Activated CD4-positive, alpha-beta T cell treated with anti-CD3 and anti-CD28 coated beads, Interleukin-2, amount 50 U/mL, for 24 hours (primary cell): ENCODE data around the gene IRX4.
"Not testable (repeated sequence)": the region's sequence is repeated elsewhere in the genome, so short reads cannot be mapped to it uniquely, and the experiment has no call there.

Experiments used
- DNase-seq, 2 donors: peaks; one replicate each; pipeline ENCODE4 v3.0.0-alpha.2; 2020; ENCODE audit warnings: low read depth in 1 of 2, low spot score in 1 of 2

Gene IRX4

GRCh38 chr5:1879292-1880263 is 3.1 kb downstream of the IRX4 start:
- DNase-seq, result no peak

- DNase-seq, result no peak
Measured at GRCh38 chr5:1878050-1878849, 4.5 kb downstream of the IRX4 start.

GRCh38 chr5:1877103-1878049 is 5.3 kb downstream of the IRX4 start:
- no peak for DNase-seq

- DNase-seq, result no peak
Measured at GRCh38 chr5:1876660-1877064, 6.1 kb downstream of the IRX4 start.

DNA sequence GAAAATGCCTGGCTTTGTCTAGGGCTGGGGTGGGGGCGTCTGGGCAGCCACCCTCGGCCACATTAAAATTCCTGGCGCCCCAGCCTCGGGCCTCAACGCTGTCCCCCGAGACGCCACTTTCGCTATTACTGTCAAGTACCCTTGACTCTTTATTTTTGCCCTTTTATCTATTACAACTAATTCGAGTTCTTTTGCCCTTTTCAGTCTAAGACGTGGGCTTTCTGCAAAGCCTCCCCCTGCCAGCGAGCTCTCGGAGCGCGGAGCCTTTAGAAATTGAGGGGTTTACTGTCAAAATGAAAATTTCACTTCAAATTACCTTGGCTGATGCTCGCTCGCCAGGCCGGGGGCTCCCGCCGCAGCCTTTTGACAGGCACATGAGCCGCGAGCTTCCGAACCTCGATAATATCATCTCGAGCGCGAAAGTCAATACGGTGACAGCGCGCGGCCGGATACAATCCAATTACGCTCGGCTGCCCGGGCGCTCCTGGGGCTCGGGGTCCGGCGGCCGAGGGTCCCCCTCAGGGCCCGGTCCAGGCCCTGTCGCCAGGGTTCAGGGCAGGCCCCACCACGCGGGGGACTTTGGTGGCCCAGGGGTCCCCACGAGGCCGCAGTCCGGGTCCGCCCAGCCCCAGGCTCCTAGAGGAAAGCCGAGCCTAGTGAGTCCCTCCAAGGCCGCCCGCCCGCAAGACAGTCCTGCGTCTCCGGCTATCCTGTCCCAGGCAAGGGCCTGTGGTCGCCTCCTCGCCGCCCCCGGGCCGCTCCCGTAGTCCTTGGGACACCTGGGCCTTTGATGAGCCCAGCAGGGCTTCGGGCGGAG is 6.7 kb downstream of the IRX4 start:
- no peak for DNase-seq

DNA sequence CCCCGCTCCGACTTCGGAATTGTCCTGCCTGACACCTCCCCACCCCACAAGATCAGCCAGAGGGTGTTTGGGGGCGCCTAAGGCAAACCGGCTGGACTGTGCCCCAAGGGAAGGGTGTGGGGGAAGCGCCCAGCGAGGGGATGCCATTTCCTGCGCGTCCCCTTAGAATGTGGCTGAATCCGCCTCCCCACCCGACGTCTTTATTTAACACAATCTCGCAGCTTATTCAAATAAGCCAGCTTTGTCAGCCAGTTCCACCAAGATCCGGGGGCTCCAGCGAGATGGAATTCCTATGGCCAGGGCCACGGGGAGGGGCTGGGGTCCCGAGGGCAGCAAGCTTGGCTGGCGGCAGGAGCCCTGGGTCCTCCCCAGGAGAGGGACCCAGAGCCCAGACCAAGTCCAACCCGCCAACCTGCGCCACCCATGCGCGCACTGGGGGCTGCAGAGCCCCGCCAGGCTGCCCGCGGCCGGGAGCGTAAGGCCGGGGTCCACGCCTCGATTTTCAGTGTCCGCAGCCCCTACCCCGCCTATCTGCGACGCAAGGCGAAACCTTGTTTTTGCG is 7.4 kb downstream of the IRX4 start:
- no peak for DNase-seq

DNA sequence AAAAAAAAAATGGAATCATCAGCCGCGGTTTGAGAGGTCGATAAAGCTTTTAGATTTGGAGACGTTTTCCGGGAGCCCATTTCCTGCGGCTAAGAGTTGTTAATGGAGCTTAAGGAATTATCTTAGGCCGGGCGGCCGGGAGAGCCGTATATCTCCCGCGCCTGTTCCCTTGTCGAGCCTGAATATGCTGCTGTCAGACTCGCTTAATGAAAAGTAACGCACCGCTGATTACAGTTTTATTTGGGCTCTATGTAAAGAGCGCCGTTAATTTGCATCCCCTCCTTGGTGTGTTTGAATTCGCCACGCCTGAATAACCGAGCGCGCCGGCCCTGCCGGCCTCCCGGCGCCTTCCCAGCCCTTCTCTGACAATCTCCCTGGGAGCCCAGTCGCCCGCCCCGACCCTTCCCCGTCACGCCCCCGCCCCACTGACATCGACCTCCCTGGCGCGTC is 7.9 kb downstream of the IRX4 start:
- no peak for DNase-seq

- DNase-seq, result no peak
Measured at GRCh38 chr5:1874348-1874747, 8.4 kb downstream of the IRX4 start.

DNA sequence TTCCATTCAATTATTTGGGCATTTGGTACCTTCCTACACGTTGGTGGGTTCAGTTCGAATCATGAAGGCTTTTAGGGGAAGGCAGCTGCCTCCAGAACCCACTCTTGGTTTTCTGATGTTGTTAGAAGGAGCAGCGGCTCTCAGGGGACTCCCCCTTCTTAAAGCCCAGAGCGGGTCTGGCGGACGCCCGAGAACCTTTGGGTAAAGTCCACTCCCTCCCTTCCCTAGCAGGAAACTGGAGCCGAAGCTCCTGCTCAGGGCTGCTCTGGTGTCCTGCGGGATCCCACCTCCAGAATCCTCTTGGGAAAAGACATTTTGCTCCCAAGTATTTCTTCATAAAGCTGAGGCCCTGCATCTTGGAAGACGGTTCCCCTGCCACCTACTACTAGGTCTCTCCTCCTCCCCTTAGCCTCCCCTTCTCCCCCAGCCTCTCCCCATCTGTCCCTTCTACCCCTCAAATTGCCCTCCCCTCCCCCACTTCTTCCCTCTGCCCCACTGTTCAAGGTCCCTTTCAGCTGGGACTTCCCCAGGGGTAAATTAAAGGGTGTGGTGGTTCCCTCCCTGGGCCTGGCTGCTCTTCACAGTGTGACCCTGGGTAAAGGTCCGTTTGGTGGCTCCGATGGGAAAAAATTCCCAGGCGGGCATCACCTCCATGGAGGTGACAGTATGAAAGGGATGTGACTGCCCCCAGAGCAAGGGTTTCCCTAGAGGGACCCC is 9.3 kb downstream of the IRX4 start:
- no peak for DNase-seq

- DNase-seq, result no peak
Measured at GRCh38 chr5:1871441-1871840, 11.3 kb downstream of the IRX4 start.

DNA sequence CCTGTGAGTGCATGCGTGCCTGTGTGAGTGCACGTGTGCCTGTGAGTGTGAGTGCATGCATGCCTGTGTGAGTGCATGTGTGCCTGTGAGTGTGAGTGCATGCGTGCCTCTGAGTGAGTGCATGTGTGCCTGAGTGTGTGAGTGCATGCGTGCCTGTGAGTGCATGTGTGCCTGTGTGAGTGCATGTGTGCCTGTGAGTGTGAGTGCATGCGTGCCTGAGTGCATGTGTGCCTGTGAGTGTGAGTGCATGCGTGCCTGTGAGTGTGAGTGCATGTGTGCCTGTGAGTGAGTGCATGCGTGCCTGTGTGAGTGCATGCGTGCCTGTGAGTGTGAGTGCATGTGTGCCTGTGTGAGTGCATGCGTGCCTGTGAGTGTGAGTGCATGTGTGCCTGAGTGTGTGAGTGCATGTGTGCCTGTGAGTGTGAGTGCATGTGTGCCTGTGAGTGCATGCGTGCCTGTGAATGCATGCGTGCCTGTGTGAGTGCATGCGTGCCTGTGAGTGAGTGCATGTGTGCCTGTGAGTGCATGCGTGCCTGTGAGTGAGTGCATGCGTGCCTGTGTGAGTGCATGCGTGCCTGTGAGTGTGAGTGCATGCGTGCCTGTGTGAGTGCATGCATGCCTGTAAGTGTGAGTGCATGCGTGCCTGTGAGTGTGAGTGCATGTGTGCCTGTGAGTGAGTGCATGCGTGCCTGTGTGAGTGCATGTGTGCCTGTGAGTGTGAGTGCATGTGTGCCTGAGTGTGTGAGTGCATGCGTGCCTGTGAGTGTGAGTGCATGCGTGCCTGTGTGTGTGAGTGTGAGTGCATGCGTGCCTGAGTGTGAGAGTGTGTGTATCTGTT is 12.1 kb downstream of the IRX4 start:
- not testable (repeated sequence) for DNase-seq

DNA sequence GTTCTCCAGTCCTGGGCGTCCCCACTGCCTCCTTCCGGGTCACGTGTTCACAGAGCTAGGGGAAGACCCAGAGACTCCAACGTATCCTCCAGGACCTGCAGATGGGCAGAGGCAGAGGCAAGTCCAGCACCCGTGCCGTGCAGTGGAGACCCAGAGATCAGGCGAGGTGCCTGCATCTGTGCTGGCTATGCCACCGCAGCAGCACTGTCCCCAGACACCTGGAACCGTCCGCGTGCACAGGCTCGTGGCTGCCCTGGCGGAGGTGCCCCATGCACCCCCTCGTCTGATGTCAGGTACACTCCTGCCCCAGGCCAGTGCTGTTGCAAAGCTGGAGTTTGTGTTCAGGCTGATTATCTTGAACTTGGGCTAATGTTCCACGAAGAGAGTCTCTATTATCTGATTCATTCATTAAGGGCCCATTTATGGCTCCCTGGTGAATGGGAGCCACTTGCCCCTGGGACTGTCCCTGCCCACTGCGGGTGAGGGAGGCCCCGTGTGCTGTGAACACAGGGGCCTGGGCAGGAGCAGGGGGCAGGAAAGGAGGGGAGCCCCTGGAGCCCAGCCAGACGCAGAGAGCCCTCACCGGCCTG is 13.7 kb downstream of the IRX4 start:
- no peak for DNase-seq

DNA sequence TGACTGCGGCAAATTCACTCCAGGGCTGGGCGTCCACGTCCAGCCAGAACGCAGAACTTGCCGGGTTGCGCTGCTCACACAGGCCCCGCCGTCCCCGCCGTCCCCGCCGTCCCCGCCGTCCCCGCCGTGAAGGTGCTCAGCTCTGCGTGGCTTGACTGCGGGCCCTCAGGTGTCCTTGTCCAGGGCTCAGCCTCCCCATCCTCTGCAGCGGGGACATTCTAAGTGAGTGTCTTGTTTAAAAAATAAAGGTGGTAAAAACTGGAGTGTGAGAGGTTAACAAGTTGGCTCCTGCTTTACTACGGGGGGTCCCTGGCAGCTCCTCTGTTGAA is 14.9 kb downstream of the IRX4 start:
- DNase-seq, result no peak

DNA sequence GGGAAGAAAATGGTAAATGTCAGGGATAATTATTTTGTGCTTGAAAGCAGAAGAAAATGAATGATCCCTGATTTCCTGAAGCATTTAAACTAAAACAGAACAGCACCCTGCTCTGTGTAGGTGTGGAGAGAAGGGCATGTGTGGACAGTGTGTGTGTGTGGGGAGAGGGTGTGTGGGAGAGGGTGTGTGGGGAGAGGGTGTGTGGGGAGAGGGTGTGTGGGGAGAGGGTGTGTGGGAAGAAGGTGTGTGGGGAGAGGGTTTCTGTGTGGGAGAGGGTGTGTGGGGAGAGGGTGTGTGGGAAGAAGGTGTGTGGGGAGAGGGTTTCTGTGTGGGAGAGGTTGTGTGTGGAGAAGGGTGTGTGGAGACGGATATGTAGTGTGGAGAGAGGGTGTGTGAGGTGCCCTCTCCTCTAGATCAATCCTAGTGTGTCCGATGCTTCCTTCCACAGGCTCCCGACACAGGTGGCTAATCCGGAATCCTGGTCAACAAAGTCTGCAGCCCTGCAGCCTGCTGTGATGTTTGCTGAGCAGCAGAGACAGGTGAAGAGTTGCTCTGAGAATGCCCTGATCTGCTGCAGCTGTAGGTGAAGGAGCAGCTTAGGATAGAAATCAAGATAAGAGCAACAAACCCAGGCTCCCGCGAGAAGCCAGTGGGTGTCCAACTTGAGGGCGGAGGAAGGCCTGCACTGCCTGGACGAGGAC is 15.5 kb downstream of the IRX4 start:
- no peak for DNase-seq

DNA sequence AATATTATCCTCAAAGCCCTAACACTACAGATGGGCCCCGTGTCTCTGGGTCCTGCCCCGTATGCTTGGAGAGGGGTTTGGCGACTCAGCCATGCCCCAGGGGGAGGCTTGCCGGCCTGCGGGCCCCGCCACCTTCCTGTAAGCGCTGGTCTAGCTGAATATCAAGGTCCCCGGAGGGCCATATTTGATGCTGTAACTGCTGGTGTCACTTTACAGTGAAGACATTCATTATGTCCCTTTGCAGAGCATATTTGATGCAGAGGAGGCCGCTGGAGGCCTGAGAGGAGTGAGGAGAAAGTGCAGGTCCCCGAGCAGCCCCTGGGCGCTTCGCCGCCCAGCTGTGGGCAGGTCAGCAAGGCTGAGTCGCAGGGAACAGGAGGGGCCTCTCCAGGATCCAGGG is 16.8 kb downstream of the IRX4 start:
- DNase-seq, result no peak

- DNase-seq, result no peak
Measured at GRCh38 chr5:1865486-1865885, 17.2 kb downstream of the IRX4 start.

DNA sequence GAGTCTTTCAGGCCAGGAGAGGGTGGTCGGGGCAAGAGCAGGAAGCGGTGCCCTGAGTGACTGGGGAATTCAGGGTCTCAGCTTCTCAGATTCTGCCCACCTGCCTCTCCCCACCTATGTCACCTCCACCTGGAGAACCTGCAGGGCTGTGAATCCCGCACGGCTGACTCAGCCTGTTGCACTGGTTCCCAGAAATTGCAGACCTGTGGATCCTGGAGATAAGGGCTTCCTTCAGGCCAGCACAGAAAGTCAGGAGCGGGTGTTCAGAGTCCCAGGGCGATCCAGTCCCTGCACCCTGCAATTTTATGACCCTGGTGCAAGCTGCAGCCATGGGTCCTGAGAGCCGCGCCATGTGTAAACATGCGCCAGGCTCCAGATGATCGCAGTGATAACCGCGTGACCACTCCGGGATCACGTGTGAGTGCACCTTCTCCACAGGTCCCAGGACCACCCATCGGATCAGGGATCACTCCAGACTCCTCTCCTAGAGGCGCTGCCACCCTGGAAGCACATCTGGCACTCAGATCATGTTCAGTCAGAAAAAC is 17.8 kb downstream of the IRX4 start:
- no peak for DNase-seq
